ENCODE results near the gene CEP131. TPM values are rescaled to one million over a fixed set of nuclear protein-coding genes. Genes with fewer than 3 reads are reported as not detected.
"Not testable (repeated sequence)": the region's sequence is repeated elsewhere in the genome, so short reads cannot be mapped to it uniquely, and the experiment has no call there.

The CEP131 gene
- total RNA-seq, 4 donors from 2014 or later = 5.5 to 8.1 (median 6.0) TPM

- intact Hi-C loops (cut with DNase I) = no loop called here
- Histone ChIP-seq H3K36me3 (no peaks in the 10 kb centered on the region), H3K4me1 (no peaks in the 10 kb centered on the region), H3K4me3 (no peak overlapping the region), H3K27ac (no peak overlapping the region), H3K27me3 (peaks cover 0 to 45% (median 0%) of the 10 kb centered on the region in 4 donors), H3K9me3 (no peaks in the 10 kb centered on the region)
- 73 to 76% methylated on average over 7 to 10 of the region's 15 CpGs for WGBS, 2 donors
- DNase-seq = no peak
- TF ChIP-seq, protein P1, sequence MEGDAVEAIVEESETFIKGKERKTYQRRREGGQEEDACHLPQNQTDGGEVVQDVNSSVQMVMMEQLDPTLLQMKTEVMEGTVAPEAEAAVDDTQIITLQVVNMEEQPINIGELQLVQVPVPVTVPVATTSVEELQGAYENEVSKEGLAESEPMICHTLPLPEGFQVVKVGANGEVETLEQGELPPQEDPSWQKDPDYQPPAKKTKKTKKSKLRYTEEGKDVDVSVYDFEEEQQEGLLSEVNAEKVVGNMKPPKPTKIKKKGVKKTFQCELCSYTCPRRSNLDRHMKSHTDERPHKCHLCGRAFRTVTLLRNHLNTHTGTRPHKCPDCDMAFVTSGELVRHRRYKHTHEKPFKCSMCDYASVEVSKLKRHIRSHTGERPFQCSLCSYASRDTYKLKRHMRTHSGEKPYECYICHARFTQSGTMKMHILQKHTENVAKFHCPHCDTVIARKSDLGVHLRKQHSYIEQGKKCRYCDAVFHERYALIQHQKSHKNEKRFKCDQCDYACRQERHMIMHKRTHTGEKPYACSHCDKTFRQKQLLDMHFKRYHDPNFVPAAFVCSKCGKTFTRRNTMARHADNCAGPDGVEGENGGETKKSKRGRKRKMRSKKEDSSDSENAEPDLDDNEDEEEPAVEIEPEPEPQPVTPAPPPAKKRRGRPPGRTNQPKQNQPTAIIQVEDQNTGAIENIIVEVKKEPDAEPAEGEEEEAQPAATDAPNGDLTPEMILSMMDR (IDR thresholded peaks at IDR 0.05) = no peak
- TF ChIP-seq POLR2A (IDR thresholded peaks at IDR 0.05) = no peak
Measured at GRCh38 chr17:81148571-81148970, 74.2 kb downstream of the CEP131 start.

- TF ChIP-seq, protein P1 (IDR thresholded peaks at IDR 0.05) = no peak
- no peak for TF ChIP-seq POLR2A (IDR thresholded peaks at IDR 0.05)
- Histone ChIP-seq H3K4me3 (no peak overlapping the region), H3K27me3 (peaks cover 0 to 53% (median 0%) of the 10 kb centered on the region in 4 donors), H3K9me3 (no peaks in the 10 kb centered on the region), H3K36me3 (no peaks in the 10 kb centered on the region), H3K27ac (no peak overlapping the region), H3K4me1 (peaks cover 5 to 6% (median 5%) of the 10 kb centered on the region in 3 donors)
- intact Hi-C loops (cut with DNase I) = no loop called here
- no peak for DNase-seq
- WGBS, 2 donors = 46 to 77% methylated on average over 10 of the region's 10 CpGs
Measured at GRCh38 chr17:81147701-81148100, 75.1 kb downstream of the CEP131 start.

GRCh38 chr17:81146208-81146607 lies 76.6 kb downstream of the CEP131 start:
- H3K27ac ChIP-seq; intact Hi-C loops (cut with DNase I); H3K4me3 ChIP-seq; DNase-seq; H3K36me3 ChIP-seq; H3K9me3 ChIP-seq: not testable (repeated sequence)
- WGBS, 2 donors = 56 to 58% methylated on average over 8 to 10 of the region's 10 CpGs
- peaks cover 7 to 11% (median 8%) of the 10 kb centered on the region in 3 donors for H3K4me1 ChIP-seq
- H3K27me3 ChIP-seq = peaks cover 0 to 40% (median 0%) of the 10 kb centered on the region in 4 donors

GRCh38 chr17:81144423-81144781 lies 78.4 kb downstream of the CEP131 start:
- H3K4me3 ChIP-seq = no peak overlapping the region
- no peaks in the 10 kb centered on the region for H3K36me3 ChIP-seq
- intact Hi-C loops (cut with DNase I) = no loop called here
- no peak overlapping the region for H3K27ac ChIP-seq
- no peaks in the 10 kb centered on the region for H3K9me3 ChIP-seq
- no peak for TF ChIP-seq POLR2A (IDR thresholded peaks at IDR 0.05)
- TF ChIP-seq, protein P1 (IDR thresholded peaks at IDR 0.05) = no peak
- peaks cover 0 to 23% (median 0%) of the 10 kb centered on the region in 4 donors for H3K27me3 ChIP-seq
- 78 to 90% methylated on average over 10 to 11 of the region's 14 CpGs for WGBS, 2 donors
- peaks cover 7 to 11% (median 8%) of the 10 kb centered on the region in 3 donors for H3K4me1 ChIP-seq
- no peak for DNase-seq

- H3K27me3 ChIP-seq = peaks cover 0 to 22% (median 0%) of the 10 kb centered on the region in 4 donors
- DNase-seq = no peak
- H3K4me3 ChIP-seq = no peak overlapping the region
- peaks cover 7 to 11% (median 8%) of the 10 kb centered on the region in 3 donors for H3K4me1 ChIP-seq
- TF ChIP-seq POLR2A (IDR thresholded peaks at IDR 0.05) = no peak
- TF ChIP-seq, protein P1 (IDR thresholded peaks at IDR 0.05) = no peak
- H3K9me3 ChIP-seq = no peaks in the 10 kb centered on the region
- 95% methylated on average over 7 of the region's 17 CpGs; no CpG with 5 or more reads in 1 of the 2 donors for WGBS, 2 donors
- intact Hi-C loops (cut with DNase I) = no loop called here
- H3K36me3 ChIP-seq = no peaks in the 10 kb centered on the region
- H3K27ac ChIP-seq = no peak overlapping the region
Measured at GRCh38 chr17:81143717-81144422, 78.9 kb downstream of the CEP131 start.
